Measurements from ENCODE around the gene CACNA2D2. TPM values are rescaled to one million over a fixed set of nuclear protein-coding genes. Genes with fewer than 3 reads are reported as not detected.

CACNA2D2 gene
- total and polyA plus RNA-seq, 2 experiments from 2014 or later = 0.87 to 1.5 TPM

GRCh38 chr3:50487181-50487580 is 16.3 kb downstream of the CACNA2D2 start:
- H3K4me3 ChIP-seq = no peak overlapping the region
- H3K79me2 ChIP-seq = no peaks in the 10 kb centered on the region
- H3K9me2 ChIP-seq (replicated peaks; ENCODE audit: insufficient read depth) = no peaks in the 10 kb centered on the region
- no peak overlapping the region for H3K27ac ChIP-seq
- no peaks in the 10 kb centered on the region for H3K36me3 ChIP-seq (replicated peaks; ENCODE audit: insufficient read depth, low read depth)
- H2AFZ ChIP-seq = no peak overlapping the region
- H3K4me1 ChIP-seq (ENCODE audit: insufficient read depth) = no peaks in the 10 kb centered on the region
- no peaks in the 10 kb centered on the region for H3K9me3 ChIP-seq (ENCODE audit: low read depth)
- H4K20me1 ChIP-seq (ENCODE audit: insufficient read depth, poor library complexity, severe bottlenecking) = no peaks in the 10 kb centered on the region
- H3K27me3 ChIP-seq = no peaks in the 10 kb centered on the region
- no peak for TF ChIP-seq CTCF (IDR thresholded peaks at IDR 0.05; ENCODE audit: poor library complexity)
- TF ChIP-seq EZH2 (IDR thresholded peaks at IDR 0.05; ENCODE audit: borderline replicate concordance) = no peak
- TF ChIP-seq EZH2phosphoT487 (IDR thresholded peaks at IDR 0.05; ENCODE audit: low read depth, severe bottlenecking, unreplicated experiment) = no peak
- no peak overlapping the region for H3K4me2 ChIP-seq
- DNase-seq (ENCODE audit: low spot score) = no peak
- WGBS (ENCODE audit: low lambda C conversion rate, missing lambda C conversion rate) = 81% methylated on average over 6 of the region's 6 CpGs

- Histone ChIP-seq H3K27me3 (no peaks in the 10 kb centered on the region), H4K20me1 (ENCODE audit: insufficient read depth, poor library complexity, severe bottlenecking) (no peaks in the 10 kb centered on the region), H3K36me3 (replicated peaks; ENCODE audit: insufficient read depth, low read depth) (no peaks in the 10 kb centered on the region), H3K4me1 (ENCODE audit: insufficient read depth) (no peaks in the 10 kb centered on the region), H3K9me2 (replicated peaks; ENCODE audit: insufficient read depth) (no peaks in the 10 kb centered on the region), H3K4me2 (no peak overlapping the region), H3K27ac (no peak overlapping the region), H3K4me3 (no peak overlapping the region), H2AFZ (no peak overlapping the region), H3K79me2 (no peaks in the 10 kb centered on the region), H3K9me3 (ENCODE audit: low read depth) (no peaks in the 10 kb centered on the region)
- TF ChIP-seq EZH2phosphoT487 (IDR thresholded peaks at IDR 0.05; ENCODE audit: low read depth, severe bottlenecking, unreplicated experiment) (no peak), CTCF (IDR thresholded peaks at IDR 0.05; ENCODE audit: poor library complexity) (no peak), EZH2 (IDR thresholded peaks at IDR 0.05; ENCODE audit: borderline replicate concordance) (no peak)
- DNase-seq (ENCODE audit: low spot score) = no peak
- WGBS (ENCODE audit: low lambda C conversion rate, missing lambda C conversion rate) = 88% methylated on average over 4 of the region's 4 CpGs
These were observed 17.1 kb downstream of the CACNA2D2 start for GRCh38 chr3:50486219-50486888.

- Histone ChIP-seq H3K27ac (no peak overlapping the region), H2AFZ (no peak overlapping the region), H3K4me3 (no peak overlapping the region), H3K36me3 (replicated peaks; ENCODE audit: insufficient read depth, low read depth) (no peaks in the 10 kb centered on the region), H4K20me1 (ENCODE audit: insufficient read depth, poor library complexity, severe bottlenecking) (no peaks in the 10 kb centered on the region), H3K4me2 (no peak overlapping the region), H3K4me1 (ENCODE audit: insufficient read depth) (no peaks in the 10 kb centered on the region), H3K9me2 (replicated peaks; ENCODE audit: insufficient read depth) (no peaks in the 10 kb centered on the region), H3K27me3 (no peaks in the 10 kb centered on the region), H3K9me3 (ENCODE audit: low read depth) (no peaks in the 10 kb centered on the region), H3K79me2 (no peaks in the 10 kb centered on the region)
- WGBS (ENCODE audit: low lambda C conversion rate, missing lambda C conversion rate) = 86% methylated on average over 7 of the region's 8 CpGs
- no peak for TF ChIP-seq CTCF (IDR thresholded peaks at IDR 0.05; ENCODE audit: poor library complexity)
- TF ChIP-seq EZH2 (IDR thresholded peaks at IDR 0.05; ENCODE audit: borderline replicate concordance) = no peak
- TF ChIP-seq EZH2phosphoT487 (IDR thresholded peaks at IDR 0.05; ENCODE audit: low read depth, severe bottlenecking, unreplicated experiment) = no peak
- DNase-seq (ENCODE audit: low spot score) = no peak
These were observed 18.7 kb downstream of the CACNA2D2 start for GRCh38 chr3:50484722-50485121.
